ENCODE results near the gene PPME1.

DNA sequence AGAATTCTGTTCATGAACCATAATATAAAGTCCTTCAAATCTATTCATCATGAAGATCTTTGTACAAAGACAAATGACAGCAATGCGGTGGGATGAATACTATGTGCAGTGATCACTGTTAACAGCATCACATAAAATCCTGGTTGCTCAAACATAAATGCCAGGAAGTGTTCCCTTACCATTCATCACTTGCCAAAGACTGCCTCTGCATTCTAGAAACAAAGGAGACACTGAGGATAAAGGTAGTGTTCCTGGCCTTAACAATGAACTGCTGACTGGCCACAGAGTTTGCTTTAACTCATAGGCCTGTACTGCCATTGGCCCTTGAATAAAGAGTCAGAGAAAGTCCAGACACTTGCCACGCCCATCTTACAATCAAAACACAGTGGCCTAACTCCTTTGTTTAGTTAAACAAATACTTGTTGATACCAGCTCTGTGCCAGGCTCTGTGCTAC lies 29.8 kb upstream of the PPME1 start:
- TF ChIP-seq, protein P1, sequence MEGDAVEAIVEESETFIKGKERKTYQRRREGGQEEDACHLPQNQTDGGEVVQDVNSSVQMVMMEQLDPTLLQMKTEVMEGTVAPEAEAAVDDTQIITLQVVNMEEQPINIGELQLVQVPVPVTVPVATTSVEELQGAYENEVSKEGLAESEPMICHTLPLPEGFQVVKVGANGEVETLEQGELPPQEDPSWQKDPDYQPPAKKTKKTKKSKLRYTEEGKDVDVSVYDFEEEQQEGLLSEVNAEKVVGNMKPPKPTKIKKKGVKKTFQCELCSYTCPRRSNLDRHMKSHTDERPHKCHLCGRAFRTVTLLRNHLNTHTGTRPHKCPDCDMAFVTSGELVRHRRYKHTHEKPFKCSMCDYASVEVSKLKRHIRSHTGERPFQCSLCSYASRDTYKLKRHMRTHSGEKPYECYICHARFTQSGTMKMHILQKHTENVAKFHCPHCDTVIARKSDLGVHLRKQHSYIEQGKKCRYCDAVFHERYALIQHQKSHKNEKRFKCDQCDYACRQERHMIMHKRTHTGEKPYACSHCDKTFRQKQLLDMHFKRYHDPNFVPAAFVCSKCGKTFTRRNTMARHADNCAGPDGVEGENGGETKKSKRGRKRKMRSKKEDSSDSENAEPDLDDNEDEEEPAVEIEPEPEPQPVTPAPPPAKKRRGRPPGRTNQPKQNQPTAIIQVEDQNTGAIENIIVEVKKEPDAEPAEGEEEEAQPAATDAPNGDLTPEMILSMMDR (conservative IDR thresholded peaks at IDR 0.05; ENCODE audit: low read depth, low read length), result no peak
- TF ChIP-seq EZH2 (IDR thresholded peaks at IDR 0.05; ENCODE audit: low read length, unreplicated experiment), result no peak
- TF ChIP-seq EZH2phosphoT487 (IDR thresholded peaks at IDR 0.05; ENCODE audit: borderline replicate concordance, low read length), result no peak

All from PC-3 (cell line).